HG03025 (cell line): ENCODE data around the gene GGT5.
"Not testable (repeated sequence)": the region's sequence is repeated elsewhere in the genome, so short reads cannot be mapped to it uniquely, and the experiment has no call there.

ENCODE experiments used
- ATAC-seq: cut with Tn5 transposase; IDR thresholded peaks from one replicate; pipeline ENCODE4 v1.9.1; 2021; ENCODE audit warnings: mild to moderate bottlenecking, moderate library complexity; ENCODE audit not compliant: unreplicated experiment, low FRiP score

Gene GGT5

DNA sequence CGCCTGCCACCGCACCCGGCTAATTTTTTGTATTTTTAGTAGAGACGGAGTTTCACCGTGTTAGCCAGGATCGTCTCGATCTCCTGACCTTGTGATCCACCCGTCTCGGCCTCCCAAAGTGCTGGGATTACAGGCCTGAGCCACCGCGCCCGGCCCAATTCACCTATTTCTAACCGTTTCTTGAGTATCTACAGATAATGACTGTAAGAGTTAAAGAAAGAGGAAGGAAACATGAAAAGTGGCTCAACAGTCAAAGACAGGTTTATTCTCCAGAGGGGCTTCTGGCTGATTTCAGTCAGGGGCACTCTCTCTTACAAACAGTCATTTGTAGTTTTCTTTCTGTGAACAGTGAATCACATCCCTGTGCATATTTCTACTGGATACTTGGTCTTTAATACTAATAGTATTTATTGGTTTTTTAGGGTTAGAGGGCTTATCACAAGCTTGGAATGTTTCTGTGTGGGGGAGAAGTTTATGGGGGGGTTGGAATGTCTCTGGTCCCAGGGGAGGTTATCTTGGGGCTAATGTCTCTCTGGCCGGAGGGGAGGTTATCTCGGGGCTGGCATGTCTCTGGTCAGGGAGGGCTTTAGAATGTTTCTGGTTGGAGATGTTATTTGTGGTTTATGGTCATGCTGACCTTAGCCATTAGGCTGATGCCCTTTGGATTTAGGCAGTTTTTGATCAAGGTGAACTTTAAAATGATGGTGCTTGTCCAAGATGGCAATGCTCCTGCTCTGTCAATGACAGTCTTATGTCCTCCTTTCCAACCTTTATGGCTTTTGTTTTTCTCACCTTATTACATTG is 38.2 kb downstream of the GGT5 start:
- not testable (repeated sequence) for ATAC-seq

DNA sequence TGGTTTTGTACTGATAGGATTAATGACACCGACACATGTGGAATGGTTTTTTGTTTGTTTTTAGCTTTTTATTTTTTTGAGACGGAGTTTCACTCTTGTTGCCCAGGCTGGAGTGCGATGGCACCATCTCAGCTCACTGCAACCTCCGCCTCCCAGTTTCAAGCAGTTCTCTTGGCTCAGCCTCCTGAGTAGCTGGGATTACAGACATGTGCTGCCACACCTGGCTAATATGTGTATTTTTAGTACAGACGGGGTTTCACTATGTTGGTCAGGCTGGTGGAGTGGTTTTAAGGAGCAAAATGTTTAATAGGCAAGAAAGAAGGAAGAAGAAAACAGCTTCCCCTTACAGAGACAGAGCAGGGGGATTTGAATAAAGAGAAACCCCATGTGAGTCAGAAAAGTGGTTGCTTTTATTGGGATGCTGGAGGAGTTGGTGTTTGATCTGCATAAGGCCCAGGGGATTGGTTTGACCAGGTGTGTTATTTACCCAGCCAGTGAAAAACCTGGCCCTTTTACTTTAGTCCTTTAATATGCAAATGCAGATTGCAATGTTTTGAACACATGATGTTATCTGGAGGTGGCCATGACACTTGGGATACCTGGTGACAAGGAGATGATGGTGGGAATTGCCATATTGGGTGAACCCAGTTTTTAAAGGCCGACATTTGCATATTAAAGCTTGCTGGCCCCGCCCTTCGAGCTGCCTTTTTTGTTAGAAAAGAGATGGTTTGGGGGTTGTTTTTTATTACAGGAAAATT is 39.3 kb downstream of the GGT5 start:
- ATAC-seq, result no peak

DNA sequence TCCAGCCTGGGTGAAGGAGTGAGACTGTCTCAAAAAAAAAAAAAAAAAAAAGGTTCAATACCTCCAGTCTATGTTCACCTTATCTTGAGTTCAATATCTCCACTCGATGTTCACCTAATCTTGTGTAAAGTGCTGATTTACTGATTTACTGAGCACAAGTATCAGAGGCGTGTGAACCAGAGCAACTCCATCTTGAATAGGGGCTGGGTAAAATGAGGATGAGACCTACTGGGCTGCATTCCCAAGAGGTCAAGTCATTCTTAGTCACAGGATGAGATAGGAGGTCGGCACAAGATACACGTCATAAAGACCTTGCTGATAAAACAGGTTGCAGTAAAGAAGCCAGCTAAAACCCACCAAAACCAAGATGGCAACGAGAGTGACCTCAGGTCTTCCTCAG is 41.0 kb downstream of the GGT5 start:
- ATAC-seq, result not testable (repeated sequence)

DNA sequence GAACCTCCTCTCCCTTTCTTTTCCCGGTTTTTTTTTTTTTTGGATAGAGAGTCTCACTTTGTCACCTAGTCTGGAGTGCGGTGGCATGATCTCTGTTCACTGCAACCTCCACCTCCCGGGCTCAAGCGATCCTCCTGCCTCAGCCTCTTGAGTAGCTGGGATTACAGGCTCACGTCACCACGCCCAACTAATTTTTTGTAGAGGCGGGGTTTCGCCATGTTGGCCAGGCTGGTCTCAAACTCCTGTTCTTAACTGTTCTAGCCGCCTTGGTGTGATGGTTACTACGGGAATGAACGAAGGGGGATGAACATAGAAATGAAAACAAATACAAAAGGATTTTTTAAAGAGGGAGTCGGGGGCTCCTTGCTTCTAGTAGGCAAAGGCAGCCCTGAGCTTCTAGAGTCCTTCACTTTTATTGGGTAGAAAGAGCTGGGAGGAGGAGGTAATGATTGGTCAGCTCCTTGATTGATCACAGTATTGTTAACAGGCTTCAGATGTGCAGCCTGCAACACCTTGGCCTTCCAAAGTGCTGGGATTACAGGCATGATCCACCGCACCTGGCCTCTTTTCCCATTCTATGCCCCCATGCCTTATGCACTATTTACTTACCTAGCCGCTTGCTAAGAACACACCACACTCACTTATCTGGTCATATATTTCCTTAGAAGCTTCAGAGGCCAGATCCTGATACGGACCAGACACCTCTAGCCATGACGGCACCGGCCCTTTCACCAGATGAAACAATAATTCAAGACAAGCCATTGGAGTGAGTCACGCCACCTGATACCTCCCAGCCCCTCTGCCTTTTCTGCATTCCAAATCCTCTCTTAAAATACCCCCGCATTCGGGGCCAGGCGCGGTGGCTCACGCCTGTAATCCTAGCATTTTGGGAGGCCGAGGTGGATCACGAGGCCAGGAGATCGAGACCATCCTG is 42.9 kb downstream of the GGT5 start:
- no peak for ATAC-seq

DNA sequence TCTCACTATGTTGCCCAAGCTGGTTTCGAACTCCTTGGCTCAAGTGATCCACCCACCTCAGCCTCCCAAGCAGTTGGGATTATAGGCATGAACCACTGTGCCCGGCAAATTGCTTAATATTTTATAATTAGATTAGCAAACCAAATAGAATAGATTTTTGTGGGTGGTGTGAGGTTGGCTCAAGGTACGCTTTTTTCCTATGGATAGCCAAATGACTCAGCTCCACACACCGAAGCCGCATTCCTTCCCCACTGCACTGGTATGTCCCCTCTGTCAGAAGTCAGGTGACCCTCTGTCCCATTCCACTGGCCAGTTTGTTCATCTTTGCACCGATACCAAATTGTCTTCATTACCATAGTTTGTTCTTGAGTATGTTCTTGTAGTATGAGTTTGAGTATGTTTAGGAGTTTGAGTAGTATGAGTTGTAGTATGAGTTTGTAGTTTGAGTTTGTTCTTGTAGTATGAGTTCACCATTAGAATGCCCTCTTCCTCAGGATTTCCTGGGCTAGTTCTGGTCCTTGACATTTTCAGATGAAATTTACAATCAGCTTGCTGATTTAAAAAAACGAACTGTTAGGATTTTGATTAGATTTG is 44.2 kb downstream of the GGT5 start:
- no peak for ATAC-seq

DNA sequence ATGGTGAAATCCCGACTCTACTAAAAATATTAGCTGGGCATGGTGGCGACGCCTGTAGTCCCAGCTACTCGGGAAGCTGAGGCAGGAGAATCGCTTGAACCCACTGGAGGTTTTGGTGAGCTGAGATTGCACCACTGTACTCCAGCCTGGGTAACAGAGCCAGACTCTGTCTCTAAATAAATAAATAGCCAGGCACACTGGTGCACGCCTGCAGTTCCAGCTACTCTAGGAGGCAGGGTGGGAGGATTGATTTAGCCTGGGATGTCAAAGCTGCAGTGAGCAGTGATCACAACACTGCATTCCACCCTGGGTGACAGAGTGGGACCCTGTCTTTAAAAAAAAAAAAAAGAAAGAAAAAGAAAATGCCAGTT is 46.2 kb downstream of the GGT5 start:
- no peak for ATAC-seq

DNA sequence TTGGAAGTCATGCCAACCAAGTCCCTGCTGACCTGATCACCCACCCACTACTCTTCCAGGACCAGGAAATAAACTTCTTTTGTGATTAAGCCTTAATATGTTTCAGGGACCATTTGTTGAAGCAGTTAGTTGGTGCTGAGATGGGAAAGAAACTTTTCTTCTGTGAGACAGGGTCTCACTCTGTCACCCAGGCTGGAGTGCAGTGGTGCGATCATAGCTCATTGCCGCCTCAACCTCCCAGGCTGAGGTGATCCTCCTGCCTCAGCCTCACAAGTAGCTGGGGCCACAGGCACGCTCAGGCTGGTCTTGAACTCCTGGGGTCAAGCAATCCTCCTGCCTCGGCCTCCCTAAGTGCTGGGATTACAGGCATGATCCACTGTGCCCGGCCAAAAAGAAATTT is 53.0 kb downstream of the GGT5 start:
- ATAC-seq, result no peak

DNA sequence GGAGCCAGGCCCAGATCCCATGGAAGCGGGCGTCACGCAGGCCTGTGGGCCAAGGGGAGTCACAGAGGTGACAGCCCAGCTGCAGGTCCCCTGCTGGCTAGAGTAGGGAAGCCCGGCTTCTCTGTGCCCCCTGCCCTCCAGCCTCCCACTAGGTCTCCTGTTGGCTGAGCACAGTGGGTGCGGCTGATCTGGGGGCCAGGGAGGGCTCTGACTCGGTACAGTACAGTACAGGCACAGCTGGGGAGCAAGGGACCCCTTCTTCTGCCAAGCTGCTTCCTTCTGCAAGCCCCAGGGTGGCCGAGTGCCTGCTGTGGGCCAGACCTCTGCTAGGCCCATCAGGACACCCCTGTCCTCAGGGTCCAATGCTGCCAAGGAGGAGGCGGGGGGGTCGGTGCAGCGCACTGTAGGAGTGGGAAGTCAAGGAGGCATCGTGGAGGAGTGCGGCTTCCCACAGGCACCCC is 53.5 kb downstream of the GGT5 start:
- no peak for ATAC-seq

DNA sequence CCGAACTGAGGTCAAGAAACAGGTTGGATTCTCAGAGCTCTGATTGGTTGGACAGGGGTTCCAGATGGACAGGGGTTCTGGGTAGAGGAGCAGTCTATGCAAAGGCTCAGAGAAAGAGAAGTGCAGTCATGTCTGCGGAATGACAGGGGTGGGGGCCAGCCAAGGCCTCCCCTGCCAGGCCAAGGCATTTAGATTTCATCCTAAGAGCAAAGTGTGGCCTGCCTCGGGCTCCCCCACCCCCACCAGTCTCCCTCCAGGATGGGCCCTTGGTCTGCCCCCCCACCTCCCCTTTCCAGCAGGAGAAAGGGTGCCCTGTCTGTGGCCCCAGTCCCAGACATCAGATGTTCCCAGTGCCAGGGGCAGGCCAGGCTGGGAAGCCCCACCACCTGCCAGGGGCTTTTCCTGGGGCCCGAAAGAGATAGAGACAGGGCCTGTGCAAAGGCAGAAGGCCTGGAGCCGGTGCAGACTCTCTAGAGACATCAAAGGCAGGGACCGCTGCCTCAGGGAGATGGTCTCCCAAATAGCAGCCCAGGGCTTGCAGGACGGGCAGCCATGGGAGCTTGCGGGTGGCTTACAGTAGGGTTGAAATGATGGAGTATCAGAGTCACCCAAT is 54.2 kb downstream of the GGT5 start:
- no peak for ATAC-seq

DNA sequence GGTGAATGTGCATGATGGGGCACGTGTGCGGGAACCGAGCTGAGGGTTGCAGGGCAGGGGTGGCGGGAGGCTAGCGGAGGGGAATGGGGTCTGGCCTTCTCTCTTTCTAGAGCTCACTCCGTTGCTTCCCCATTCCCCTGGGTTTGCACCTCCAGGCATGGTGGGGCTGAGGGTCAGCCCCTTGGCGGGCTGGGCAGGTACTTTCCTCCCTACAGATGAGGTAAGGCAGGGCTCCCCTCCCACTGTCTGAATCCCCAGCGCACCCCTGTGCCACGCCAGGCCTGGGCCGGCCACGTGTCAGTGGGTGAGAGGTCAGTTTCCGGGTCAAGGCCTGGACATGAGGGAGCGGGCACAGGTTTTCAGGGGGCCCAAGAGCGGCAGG is 54.7 kb downstream of the GGT5 start:
- no peak for ATAC-seq

DNA sequence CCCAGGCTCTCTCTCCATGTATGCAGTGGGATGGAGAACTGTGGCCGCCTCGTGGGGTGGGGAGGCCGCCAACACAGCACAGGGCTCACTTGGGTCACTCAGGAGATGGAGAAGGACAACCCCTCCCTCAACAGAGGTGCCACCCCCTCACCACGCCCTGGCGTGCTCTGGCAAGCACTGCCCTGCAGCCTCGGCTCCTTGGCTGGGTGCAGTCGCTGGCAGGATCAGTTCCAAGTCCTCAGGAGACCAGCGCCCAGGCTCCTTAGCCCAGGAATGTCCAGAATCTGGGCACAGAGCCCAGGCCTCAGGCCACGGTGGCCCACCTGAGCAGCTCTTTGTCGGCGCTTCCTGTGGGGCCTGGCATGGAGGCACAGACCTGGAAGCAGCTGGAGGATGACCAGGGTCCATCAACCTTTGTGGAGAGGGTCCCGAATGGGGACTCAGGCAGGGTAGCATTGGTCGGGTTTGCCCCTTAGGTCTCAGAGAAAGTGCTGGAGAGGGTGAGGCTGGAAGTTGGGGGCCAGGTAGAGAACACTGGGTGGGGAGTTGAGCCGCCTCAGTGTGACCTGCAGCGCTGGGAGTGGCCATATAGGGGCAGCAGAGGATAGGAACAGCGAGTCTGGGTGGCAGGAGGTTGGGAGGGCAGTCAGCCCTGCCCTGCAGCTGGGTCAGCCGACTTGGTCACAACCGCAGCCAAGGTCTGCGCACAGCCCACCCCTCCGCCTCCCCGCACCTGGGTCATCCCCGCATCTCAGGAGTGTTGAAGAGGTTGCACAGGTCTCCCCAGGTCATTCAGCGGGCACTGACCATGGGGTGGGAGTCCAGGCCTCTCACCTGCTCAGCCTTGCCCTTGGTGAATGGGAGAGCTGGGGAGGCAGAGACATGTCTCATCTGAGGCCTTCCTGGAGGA is 55.4 kb downstream of the GGT5 start:
- ATAC-seq, result no peak

DNA sequence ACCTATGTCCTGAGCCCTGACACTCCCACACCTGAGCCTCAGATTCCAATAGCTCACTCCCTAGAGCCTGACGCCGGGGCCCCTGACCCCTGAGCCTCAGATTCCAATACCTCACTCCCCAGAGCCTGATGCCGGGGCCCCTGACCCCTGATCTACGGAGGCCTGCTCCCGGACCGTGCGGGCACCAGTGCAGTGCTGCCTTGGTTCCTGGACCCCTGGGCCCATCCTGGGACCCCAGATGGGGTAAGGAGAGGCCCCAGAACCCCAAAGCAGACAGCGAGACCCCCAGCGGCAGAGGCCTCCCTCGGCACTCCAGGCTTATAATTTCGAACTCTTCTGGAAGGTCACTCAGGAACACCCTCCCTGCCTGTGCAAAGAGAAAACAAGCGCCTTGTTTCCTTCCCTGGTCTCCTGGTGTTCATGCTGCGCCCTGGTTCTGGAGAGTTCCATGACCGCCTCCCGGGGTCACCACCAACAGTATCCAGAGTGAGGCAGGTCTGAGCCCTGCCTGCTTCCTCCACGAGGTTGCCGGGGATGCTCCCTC is 56.1 kb downstream of the GGT5 start:
- ATAC-seq, result no peak

DNA sequence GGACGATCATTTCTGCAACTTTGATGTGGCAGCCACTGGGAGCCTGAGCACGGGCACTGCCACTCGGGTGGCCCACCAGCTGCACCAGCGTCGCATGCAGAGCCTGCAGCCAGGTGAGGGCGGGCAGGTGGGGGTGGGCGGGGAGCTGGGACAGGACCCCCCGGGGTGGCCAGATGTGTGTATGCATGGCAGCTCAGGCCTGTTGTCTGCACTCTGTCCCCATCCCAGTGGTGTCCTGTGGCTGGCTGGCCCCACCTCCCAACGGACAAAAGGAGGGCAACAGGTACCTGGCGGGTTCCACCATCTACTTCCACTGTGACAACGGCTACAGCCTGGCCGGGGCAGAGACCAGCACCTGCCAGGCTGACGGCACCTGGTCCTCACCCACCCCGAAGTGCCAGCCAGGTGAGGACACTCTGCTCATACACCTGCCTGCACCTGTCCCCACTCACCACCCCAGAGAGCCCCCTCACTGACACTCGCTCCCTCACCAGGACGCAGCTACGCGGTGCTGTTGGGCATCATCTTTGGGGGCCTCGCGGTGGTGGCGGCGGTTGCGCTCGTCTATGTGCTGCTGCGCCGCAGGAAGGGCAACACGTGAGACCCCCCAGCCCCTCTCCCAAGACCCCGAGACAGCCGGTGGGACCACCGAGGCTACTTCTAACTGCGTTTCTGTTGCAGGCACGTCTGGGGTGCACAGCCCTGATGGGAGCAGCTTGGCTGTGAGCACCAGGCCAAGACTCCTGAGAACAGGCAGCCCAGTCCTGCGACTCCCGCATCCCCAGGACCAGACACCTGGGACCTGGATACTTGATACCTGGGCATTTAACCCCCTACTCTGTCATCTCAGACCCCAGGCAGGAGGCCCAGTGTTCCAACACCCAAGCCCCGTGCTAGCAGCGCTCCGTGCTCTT is 56.9 kb downstream of the GGT5 start:
- no peak for ATAC-seq

DNA sequence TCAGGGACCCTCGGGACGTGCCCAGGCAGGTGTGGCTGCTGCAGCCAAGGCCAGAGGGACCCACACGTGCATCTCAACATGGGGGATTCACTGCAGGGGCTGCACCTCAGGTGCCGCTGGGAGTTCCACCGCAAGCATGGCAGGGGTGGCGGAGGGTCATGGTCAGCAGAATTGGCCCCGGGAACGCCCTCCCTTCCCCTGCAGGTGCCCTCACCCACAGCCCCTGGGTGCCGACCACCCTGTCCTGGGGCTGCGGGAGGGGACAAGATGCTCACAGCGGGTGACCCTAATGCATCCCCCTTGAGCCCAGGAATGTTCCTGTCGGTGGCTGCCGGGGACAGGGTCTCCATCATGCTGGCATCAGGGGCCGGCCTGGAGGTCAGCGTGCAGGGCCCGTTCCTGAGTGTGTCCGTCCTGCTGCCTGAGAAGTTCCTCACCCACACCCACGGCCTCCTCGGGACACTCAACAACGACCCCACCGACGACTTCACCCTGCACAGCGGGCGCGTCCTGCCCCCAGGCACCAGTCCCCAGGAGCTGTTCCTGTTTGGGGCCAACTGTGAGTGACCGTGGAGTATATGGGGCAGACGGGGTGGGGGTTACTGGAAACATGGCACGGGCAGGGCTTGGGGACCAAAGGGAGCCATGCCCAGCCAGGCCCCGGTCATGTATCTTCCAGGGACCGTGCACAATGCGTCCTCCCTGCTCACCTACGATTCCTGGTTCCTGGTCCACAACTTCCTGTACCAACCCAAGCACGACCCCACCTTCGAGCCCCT is 57.8 kb downstream of the GGT5 start:
- no peak for ATAC-seq

DNA sequence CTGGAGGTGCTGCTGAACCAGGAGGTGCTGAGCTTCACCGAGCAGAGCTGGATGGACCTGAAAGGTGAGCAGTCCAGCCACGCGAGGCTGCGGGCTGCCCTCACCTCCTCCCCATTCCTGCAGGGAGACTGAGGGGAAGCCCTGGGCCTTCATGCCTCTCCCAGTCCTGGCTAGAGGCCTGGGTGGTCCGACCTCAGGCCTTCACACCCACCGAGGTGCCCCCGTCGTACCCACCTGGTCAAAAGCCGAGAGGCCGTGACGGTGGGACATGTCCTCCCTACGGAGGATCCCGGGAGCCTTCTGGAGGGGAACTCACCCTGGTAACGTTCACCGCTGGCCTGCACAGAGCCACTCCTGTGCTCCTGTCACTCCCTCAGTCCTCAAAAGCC is 58.5 kb downstream of the GGT5 start:
- ATAC-seq, result no peak

DNA sequence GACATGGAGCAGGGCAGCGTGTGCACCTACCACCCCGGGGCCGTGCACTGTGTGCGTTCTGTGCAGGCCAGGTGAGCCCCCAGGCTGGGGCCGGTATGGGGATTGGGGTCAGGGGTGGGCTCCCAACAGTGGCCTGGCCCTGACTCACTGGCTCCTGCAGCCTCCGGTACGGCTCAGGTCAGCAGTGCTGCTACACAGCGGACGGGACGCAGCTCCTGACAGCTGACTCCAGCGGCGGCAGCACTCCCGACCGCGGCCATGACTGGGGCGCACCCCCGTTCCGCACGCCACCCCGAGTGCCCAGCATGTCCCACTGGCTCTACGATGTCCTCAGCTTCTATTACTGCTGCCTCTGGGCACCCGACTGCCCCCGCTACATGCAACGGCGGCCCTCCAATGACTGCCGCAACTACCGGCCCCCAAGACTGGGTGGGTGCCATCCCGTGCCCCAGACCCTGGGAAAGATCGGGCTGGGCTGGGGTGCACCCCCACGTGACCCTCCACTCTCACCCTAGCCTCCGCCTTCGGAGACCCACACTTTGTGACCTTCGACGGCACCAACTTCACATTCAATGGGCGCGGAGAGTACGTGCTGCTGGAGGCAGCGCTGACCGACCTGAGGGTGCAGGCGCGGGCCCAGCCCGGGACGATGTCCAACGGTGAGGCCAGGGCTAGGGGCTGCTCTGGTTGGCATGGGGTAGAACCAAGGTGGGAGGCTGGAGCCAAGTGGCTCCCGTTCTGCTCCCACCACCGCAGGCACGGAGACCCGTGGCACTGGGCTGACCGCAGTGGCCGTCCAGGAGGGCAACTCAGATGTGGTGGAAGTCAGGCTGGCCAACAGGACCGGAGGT is 59.2 kb downstream of the GGT5 start:
- ATAC-seq, result no peak
